Endodermal cell (in vitro differentiated cells): ENCODE results near the gene CES3. TPM values are rescaled to one million over a fixed set of nuclear protein-coding genes. Genes with fewer than 3 reads are reported as not detected.

Source experiments
- DNase-seq: peaks from one replicate; pipeline ENCODE4 v3.0.0-alpha.2; 2017
- H3K27ac ChIP-seq: 2 replicates; pipeline ENCODE4 v1.5.1; 2013; ENCODE audit warnings: mild to moderate bottlenecking, low read depth, low read length, moderate library complexity
- H3K27me3 ChIP-seq: 2 replicates; pipeline ENCODE4 v1.6.1; 2013; ENCODE audit warnings: mild to moderate bottlenecking, low read length, moderate library complexity; ENCODE audit not compliant: insufficient read depth, control insufficient read depth, poor library complexity, severe bottlenecking
- H3K36me3 ChIP-seq: 2 replicates; pipeline ENCODE4 v1.7.0; 2013; ENCODE audit warnings: mild to moderate bottlenecking, low read length, moderate library complexity; ENCODE audit not compliant: control insufficient read depth, insufficient read depth
- H3K4me1 ChIP-seq: one replicate; pipeline ENCODE4 v1.7.0; 2013; ENCODE audit warnings: low read length; ENCODE audit not compliant: control insufficient read depth, insufficient read depth
- H3K4me3 ChIP-seq: 2 replicates; pipeline ENCODE4 v1.5.1; 2013; ENCODE audit warnings: mild to moderate bottlenecking, low read length, moderate library complexity
- H3K9ac ChIP-seq: 2 replicates; pipeline ENCODE4 v1.6.1; 2013; ENCODE audit warnings: mild to moderate bottlenecking, low read length, moderate library complexity; ENCODE audit not compliant: poor library complexity, severe bottlenecking; ENCODE audit errors: extremely low read depth
- H3K9me3 ChIP-seq: 2 replicates; pipeline ENCODE4 v1.6.1; 2013; ENCODE audit warnings: mild to moderate bottlenecking, low read length, moderate library complexity; ENCODE audit not compliant: control insufficient read depth
- H3K27ac Mint-ChIP-seq: 2 replicates; pipeline ENCODE4 v1.8.0; 2020; ENCODE audit warnings: mixed read lengths
- H3K27me3 Mint-ChIP-seq: 2 replicates; pipeline ENCODE4 v1.8.0; 2021; ENCODE audit warnings: mild to moderate bottlenecking, mixed read lengths; ENCODE audit not compliant: insufficient read depth
- H3K36me3 Mint-ChIP-seq: 2 replicates; pipeline ENCODE4 v1.8.0; 2020; ENCODE audit warnings: low read depth, mixed read lengths
- H3K4me1 Mint-ChIP-seq: 2 replicates; pipeline ENCODE4 v1.8.0; 2020; ENCODE audit warnings: mixed read lengths
- H3K4me3 Mint-ChIP-seq: 2 replicates; pipeline ENCODE4 v1.8.0; 2020; ENCODE audit warnings: mild to moderate bottlenecking, moderate library complexity, mixed read lengths
- H3K9me3 Mint-ChIP-seq: 2 replicates; pipeline ENCODE4 v1.8.0; 2020; ENCODE audit warnings: mild to moderate bottlenecking, mixed read lengths
- WGBS, 2 experiments: methylation state at CpG; one replicate each; pipeline versions ENCODE4 v1.1.5 to v1.1.7; 2013; ENCODE audit warnings: missing lambda C conversion rate in 2 of 2, mixed read lengths in 1 of 2; ENCODE audit not compliant: insufficient coverage in 1 of 2, insufficient read length in 1 of 2; 5-methylcytosine and 5-hydroxymethylcytosine counted together
- total RNA-seq, 2 donors: library from RNA; stranded (reverse); fragmentation: NEBNext Ultra II Directional in 1 of 2; extraction: Animal tissue kit (Norgen Biotek cat#: 25700) in 1 of 2; gene quantifications; 2 replicates in 1 of 2; 3 replicates in 1 of 2; pipeline ENCODE4 v1.2.1, GENCODE V29; 2021
- TF ChIP-seq, protein P1 (sequence below): fragments of 200-600 bp; sonication (generic); conservative IDR thresholded peaks from 2 replicates; pipeline ENCODE4 v1.5.0; 2021; ENCODE audit warnings: antibody characterized with exemption, mild to moderate bottlenecking

CES3 gene
- total RNA-seq, 2 donors from 2014 or later: 2.7 to 3.8 TPM

DNA sequence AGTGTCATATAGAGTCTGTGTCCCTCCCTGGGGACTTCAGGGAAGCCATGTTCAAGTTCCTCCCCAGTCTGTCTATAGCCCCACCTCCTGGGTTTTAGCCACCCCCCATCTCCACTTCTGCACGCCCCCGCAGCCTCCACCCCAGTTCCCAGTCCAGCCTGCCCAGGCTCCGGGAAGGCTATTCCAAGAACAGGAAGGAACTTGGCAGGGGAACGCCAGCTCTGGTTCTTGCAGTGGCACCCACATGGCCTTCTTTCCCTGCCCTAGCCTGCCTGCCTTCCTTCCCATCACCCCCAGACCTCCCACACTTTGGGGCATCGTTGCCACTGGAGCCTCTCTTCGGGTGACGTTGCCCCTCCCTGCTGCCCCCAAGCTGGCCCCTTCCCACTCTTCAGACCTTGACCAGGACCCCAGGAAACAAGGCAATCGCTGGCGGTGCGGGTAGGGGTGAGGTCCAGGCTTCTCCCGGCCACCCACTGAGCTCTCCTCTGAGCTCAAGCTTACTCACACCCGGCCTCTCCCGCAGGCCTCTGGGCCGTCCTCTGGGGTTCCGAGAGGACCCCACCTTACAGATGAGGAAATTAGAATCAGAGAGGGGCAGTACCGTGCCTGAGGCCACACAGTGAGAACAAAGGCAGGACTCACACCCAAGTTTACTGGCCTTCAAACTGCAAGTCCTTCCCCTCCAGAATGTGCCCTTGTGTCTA is 18.1 kb downstream of the CES3 start:
- Mint-ChIP-seq H3K27ac (no peak overlapping the region), H3K9me3 (peaks cover 9% of the 10 kb centered on the region), H3K36me3 (no peaks in the 10 kb centered on the region)

DNA sequence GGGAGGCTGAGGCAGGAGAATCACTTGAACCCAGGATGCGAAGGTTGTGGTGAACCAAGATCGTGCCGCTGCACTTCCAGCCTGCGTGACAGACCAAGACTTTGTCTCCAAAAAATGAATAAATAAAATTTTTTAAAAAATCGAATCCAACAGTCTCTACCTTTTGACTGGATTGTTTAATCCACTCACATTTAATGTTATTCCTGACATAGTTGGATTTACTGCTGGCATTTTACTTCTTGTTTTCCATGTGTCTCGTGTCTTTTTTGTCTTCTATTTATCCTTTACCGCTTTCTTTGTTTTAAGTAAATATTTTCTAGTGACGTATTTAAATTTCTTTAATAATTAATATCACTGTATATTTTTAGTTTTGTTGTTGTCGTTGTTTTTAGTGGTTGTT is 22.0 kb downstream of the CES3 start:
- 87 to 91% methylated on average over 3 to 5 of the region's 9 CpGs for WGBS, 2 experiments
- H3K9ac ChIP-seq: no peak overlapping the region
- Mint-ChIP-seq H3K4me3 (no peak overlapping the region), H3K4me1 (no peaks in the 10 kb centered on the region), H3K27me3 (peaks cover 7% of the 10 kb centered on the region), H3K9me3 (no peaks in the 10 kb centered on the region), H3K27ac (no peak overlapping the region), H3K36me3 (no peaks in the 10 kb centered on the region)
- H3K27me3 ChIP-seq: peaks cover 6% of the 10 kb centered on the region
- DNase-seq: no peak
- no peak overlapping the region for H3K4me3 ChIP-seq
- no peaks in the 10 kb centered on the region for H3K9me3 ChIP-seq
- H3K4me1 ChIP-seq: no peaks in the 10 kb centered on the region
- TF ChIP-seq, protein P1, sequence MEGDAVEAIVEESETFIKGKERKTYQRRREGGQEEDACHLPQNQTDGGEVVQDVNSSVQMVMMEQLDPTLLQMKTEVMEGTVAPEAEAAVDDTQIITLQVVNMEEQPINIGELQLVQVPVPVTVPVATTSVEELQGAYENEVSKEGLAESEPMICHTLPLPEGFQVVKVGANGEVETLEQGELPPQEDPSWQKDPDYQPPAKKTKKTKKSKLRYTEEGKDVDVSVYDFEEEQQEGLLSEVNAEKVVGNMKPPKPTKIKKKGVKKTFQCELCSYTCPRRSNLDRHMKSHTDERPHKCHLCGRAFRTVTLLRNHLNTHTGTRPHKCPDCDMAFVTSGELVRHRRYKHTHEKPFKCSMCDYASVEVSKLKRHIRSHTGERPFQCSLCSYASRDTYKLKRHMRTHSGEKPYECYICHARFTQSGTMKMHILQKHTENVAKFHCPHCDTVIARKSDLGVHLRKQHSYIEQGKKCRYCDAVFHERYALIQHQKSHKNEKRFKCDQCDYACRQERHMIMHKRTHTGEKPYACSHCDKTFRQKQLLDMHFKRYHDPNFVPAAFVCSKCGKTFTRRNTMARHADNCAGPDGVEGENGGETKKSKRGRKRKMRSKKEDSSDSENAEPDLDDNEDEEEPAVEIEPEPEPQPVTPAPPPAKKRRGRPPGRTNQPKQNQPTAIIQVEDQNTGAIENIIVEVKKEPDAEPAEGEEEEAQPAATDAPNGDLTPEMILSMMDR: no peak
- H3K36me3 ChIP-seq: no peaks in the 10 kb centered on the region
- no peak overlapping the region for H3K27ac ChIP-seq

More for the DNA sequence above, 18.1 kb downstream of the CES3 start:
- Mint-ChIP-seq H3K4me1 (no peaks in the 10 kb centered on the region), H3K4me3 (no peak overlapping the region), H3K27me3 (peaks cover 6% of the 10 kb centered on the region)
- TF ChIP-seq, protein P1: no peak
- Histone ChIP-seq H3K9me3 (no peaks in the 10 kb centered on the region), H3K9ac (no peak overlapping the region), H3K36me3 (no peaks in the 10 kb centered on the region), H3K4me3 (no peak overlapping the region), H3K27me3 (peaks cover 6% of the 10 kb centered on the region), H3K4me1 (no peaks in the 10 kb centered on the region), H3K27ac (no peak overlapping the region)
- DNase-seq: no peak
- WGBS, 2 experiments: 86 to 89% methylated on average over 10 to 16 of the region's 16 CpGs

DNA sequence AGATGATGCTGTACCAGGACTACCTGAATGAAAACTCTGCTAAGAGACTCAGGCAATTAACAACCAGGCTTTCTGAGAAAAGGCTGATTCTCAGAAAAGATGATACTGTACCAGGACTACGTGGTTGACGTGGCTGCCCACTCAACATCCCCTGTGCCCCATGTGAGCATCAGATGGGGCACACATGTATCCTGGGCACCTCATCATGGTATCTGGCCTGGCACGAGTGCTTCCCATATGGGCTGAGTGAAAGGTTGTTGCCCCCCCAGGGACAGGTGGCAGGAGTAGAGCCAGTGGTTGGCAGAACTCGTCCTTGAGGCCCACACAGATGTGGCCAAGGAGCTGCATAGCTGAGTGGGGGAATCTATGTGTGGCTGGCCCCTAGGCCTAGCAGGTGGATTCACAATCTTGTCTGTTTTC is 23.8 kb downstream of the CES3 start:
- no peak overlapping the region for H3K9ac ChIP-seq
- TF ChIP-seq, protein P1: no peak

More for the DNA sequence above, 23.8 kb downstream of the CES3 start:
- Mint-ChIP-seq H3K9me3 (no peaks in the 10 kb centered on the region), H3K27ac (no peak overlapping the region), H3K4me1 (no peaks in the 10 kb centered on the region), H3K36me3 (no peaks in the 10 kb centered on the region), H3K27me3 (peaks cover 10% of the 10 kb centered on the region), H3K4me3 (no peak overlapping the region)
- Histone ChIP-seq H3K4me1 (no peaks in the 10 kb centered on the region), H3K36me3 (no peaks in the 10 kb centered on the region), H3K4me3 (no peak overlapping the region), H3K9me3 (no peaks in the 10 kb centered on the region), H3K27ac (no peak overlapping the region), H3K27me3 (peaks cover 6% of the 10 kb centered on the region)
- 94 to 100% methylated on average over 3 to 4 of the region's 4 CpGs for WGBS, 2 experiments
- DNase-seq: no peak
